PFSK-1 (cell line): ENCODE data around the gene HM13.

Experiments
- POLR2AphosphoS5 ChIP-seq: IDR thresholded peaks from 2 replicates; pipeline ENCODE4 v1.6.1; 2012; ENCODE audit warnings: low read depth, mild to moderate bottlenecking, control low read depth, low read length, moderate library complexity
- TAF1 ChIP-seq: IDR thresholded peaks from 2 replicates; pipeline ENCODE4 v1.6.1; 2012; ENCODE audit warnings: low read length, control low read depth, borderline replicate concordance; ENCODE audit not compliant: insufficient read depth
- TF ChIP-seq, protein P1 (sequence below), 2 experiments: IDR thresholded peaks; 2 replicates each; pipeline versions ENCODE4 v1.6.1 to v1.8.0; 2011 to 2012; ENCODE audit warnings: low read depth in 2 of 2, low read length in 2 of 2, control low read depth in 1 of 2, inconsistent platforms in 1 of 2, mild to moderate bottlenecking in 1 of 2, moderate library complexity in 1 of 2; ENCODE audit not compliant: insufficient read depth in 1 of 2

- TF ChIP-seq TAF1 (no peak), POLR2AphosphoS5 (no peak)
- TF ChIP-seq, protein P1, sequence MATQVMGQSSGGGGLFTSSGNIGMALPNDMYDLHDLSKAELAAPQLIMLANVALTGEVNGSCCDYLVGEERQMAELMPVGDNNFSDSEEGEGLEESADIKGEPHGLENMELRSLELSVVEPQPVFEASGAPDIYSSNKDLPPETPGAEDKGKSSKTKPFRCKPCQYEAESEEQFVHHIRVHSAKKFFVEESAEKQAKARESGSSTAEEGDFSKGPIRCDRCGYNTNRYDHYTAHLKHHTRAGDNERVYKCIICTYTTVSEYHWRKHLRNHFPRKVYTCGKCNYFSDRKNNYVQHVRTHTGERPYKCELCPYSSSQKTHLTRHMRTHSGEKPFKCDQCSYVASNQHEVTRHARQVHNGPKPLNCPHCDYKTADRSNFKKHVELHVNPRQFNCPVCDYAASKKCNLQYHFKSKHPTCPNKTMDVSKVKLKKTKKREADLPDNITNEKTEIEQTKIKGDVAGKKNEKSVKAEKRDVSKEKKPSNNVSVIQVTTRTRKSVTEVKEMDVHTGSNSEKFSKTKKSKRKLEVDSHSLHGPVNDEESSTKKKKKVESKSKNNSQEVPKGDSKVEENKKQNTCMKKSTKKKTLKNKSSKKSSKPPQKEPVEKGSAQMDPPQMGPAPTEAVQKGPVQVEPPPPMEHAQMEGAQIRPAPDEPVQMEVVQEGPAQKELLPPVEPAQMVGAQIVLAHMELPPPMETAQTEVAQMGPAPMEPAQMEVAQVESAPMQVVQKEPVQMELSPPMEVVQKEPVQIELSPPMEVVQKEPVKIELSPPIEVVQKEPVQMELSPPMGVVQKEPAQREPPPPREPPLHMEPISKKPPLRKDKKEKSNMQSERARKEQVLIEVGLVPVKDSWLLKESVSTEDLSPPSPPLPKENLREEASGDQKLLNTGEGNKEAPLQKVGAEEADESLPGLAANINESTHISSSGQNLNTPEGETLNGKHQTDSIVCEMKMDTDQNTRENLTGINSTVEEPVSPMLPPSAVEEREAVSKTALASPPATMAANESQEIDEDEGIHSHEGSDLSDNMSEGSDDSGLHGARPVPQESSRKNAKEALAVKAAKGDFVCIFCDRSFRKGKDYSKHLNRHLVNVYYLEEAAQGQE (IDR thresholded peaks at IDR 0.05; ENCODE audit: insufficient read depth in 1 of 2, low read depth in 2 of 2, low read length in 2 of 2): no peak
Measured at GRCh38 chr20:31577194-31577593, 63.0 kb downstream of the HM13 start.
